Spleen (tissue), 7 donors: ENCODE results near the gene ANGPTL2.

Experiments used
- POLR2A ChIP-seq, 3 donors: fragments of 450-650 bp; IDR thresholded peaks; one replicate each; pipeline ENCODE4 v1.5.1; 2017; ENCODE audit warnings: antibody characterized with exemption in 3 of 3, mild to moderate bottlenecking in 1 of 3
- TF ChIP-seq, protein P1 (sequence below), 11 experiments: fragments of 200-600 bp in 7 of 11; fragments of 450-650 bp in 4 of 11; sonication (generic) in 4 of 11; IDR thresholded peaks in 8 of 11; conservative IDR thresholded peaks in 3 of 11; 1 replicate in 7 of 11; 2 replicates in 4 of 11; pipeline versions ENCODE4 v1.4.0 to v1.8.0; 2016 to 2021; ENCODE audit warnings: antibody characterized with exemption in 11 of 11, inconsistent platforms in 4 of 11, mild to moderate bottlenecking in 1 of 11
- donor health status: DM: no; HTN: no; CAD: no; lungs with moderate emphysema.
- donor health status: DM: no; HTN: no; CAD: no.
- donor health status: DM: no; HTN: no; CAD: no.

DNA sequence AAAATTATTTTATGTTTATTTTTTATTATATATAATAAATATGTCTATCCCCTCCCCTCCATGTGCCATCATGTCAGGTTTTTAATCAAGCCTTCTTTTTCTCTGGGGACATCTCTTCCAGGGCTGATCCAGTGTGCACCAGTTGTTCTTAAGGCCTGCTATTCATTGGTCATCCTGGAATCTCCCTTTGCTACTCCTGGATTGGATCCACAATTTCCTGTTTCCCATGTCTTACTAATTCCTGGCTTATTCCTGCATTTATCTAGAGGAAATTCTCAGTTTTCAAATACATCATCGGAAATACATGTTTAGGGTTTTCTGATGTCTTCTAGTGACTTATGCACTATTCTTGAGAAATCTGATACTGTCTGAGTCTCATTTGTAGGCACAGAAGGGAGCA is 56.8 kb downstream of the ANGPTL2 start:
- TF ChIP-seq, protein P1, sequence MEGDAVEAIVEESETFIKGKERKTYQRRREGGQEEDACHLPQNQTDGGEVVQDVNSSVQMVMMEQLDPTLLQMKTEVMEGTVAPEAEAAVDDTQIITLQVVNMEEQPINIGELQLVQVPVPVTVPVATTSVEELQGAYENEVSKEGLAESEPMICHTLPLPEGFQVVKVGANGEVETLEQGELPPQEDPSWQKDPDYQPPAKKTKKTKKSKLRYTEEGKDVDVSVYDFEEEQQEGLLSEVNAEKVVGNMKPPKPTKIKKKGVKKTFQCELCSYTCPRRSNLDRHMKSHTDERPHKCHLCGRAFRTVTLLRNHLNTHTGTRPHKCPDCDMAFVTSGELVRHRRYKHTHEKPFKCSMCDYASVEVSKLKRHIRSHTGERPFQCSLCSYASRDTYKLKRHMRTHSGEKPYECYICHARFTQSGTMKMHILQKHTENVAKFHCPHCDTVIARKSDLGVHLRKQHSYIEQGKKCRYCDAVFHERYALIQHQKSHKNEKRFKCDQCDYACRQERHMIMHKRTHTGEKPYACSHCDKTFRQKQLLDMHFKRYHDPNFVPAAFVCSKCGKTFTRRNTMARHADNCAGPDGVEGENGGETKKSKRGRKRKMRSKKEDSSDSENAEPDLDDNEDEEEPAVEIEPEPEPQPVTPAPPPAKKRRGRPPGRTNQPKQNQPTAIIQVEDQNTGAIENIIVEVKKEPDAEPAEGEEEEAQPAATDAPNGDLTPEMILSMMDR (IDR thresholded peaks at IDR 0.05 in 8 of 11, conservative IDR thresholded peaks at IDR 0.05 in 3 of 11), result no peak
- TF ChIP-seq POLR2A (IDR thresholded peaks at IDR 0.05), result no peak
